DMS153 treated with DMSO at 0.1 percent for 48 hours (cell line): Measurements from ENCODE around the gene MED8.

Source experiments
- DNase-seq: peaks from one replicate; lab custom pipeline; 2025; ENCODE audit not compliant: unreplicated experiment; lab: John Stamatoyannopoulos, UW

The MED8 gene

GRCh38 chr1:43389326-43390313, at the start of gene MED8, which contains the start of gene SZT2:
Gene MED8, minus strand, starts transcription at chr1:43389800. Its CDS starts 36 bp downstream, at chr1:43389764.
Gene SZT2, plus strand, starts transcription at chr1:43389899. Its CDS starts 70 bp downstream, at chr1:43389969.
- DNase-seq: peak; percentile 98

- no peak for DNase-seq
Observed at GRCh38 chr1:43438953-43439581, 49.5 kb upstream of the MED8 start.

- no peak for DNase-seq
Observed at GRCh38 chr1:43438576-43438952, 49.0 kb upstream of the MED8 start.

GRCh38 chr1:43438006-43438405, 48.4 kb upstream of the MED8 start:
- no peak for DNase-seq

- no peak for DNase-seq
Observed at GRCh38 chr1:43437031-43437973, 47.7 kb upstream of the MED8 start.

GRCh38 chr1:43436371-43436770, 46.8 kb upstream of the MED8 start:
- DNase-seq: no peak

- DNase-seq: no peak
Observed at GRCh38 chr1:43435146-43436145, 45.8 kb upstream of the MED8 start.

GRCh38 chr1:43434256-43434655, 44.7 kb upstream of the MED8 start:
- no peak for DNase-seq

- no peak for DNase-seq
Observed at GRCh38 chr1:43432907-43433306, 43.3 kb upstream of the MED8 start.

GRCh38 chr1:43432171-43432860, 42.7 kb upstream of the MED8 start:
- no peak for DNase-seq

GRCh38 chr1:43431676-43432075, 42.1 kb upstream of the MED8 start:
- DNase-seq: no peak

GRCh38 chr1:43430831-43431230, 41.2 kb upstream of the MED8 start:
- DNase-seq: no peak

- DNase-seq: no peak
Observed at GRCh38 chr1:43427941-43428340, 38.3 kb upstream of the MED8 start.

GRCh38 chr1:43427524-43427923, 37.9 kb upstream of the MED8 start:
- DNase-seq: no peak

GRCh38 chr1:43426221-43426620, 36.6 kb upstream of the MED8 start:
- no peak for DNase-seq

GRCh38 chr1:43425045-43425444, 35.4 kb upstream of the MED8 start:
- no peak for DNase-seq

- no peak for DNase-seq
Observed at GRCh38 chr1:43423672-43424550, 34.3 kb upstream of the MED8 start.

- no peak for DNase-seq
Observed at GRCh38 chr1:43422995-43423671, 33.5 kb upstream of the MED8 start.
